ENCODE measurements around the gene FAXC.

FAXC gene

GRCh38 chr6:99241905-99242534 lies 107.5 kb downstream of the FAXC start:
- DNase-seq (no peak), ATAC-seq (replicated peaks) (no peak)
- H3K9me3 Mint-ChIP-seq, result peaks cover 0 to 3% of the 10 kb centered on the region in 2 donors
- no peak overlapping the region for H3K27ac Mint-ChIP-seq
- peaks cover 4 to 30% of the 10 kb centered on the region in 2 donors for H3K27me3 Mint-ChIP-seq
- H3K36me3 Mint-ChIP-seq, result no peaks in the 10 kb centered on the region
- no peak overlapping the region for H3K4me3 Mint-ChIP-seq
- H3K4me1 Mint-ChIP-seq, result no peaks in the 10 kb centered on the region

- Mint-ChIP-seq H3K4me1 (no peaks in the 10 kb centered on the region), H3K9me3 (no peaks in the 10 kb centered on the region), H3K27ac (no peak overlapping the region), H3K27me3 (peaks cover 17 to 35% of the 10 kb centered on the region in 2 donors), H3K4me3 (no peak overlapping the region), H3K36me3 (no peaks in the 10 kb centered on the region)
- DNase-seq (no peak), ATAC-seq (replicated peaks) (no peak)
These were observed 113.5 kb downstream of the FAXC start for GRCh38 chr6:99236010-99236409.

- no peak for DNase-seq
- peaks cover 0 to 2% of the 10 kb centered on the region in 2 donors for H3K9me3 Mint-ChIP-seq
- H3K27ac Mint-ChIP-seq, result no peak overlapping the region
- H3K36me3 Mint-ChIP-seq, result no peaks in the 10 kb centered on the region
- peaks cover 17 to 26% of the 10 kb centered on the region in 2 donors for H3K27me3 Mint-ChIP-seq
- no peaks in the 10 kb centered on the region for H3K4me1 Mint-ChIP-seq
- no peak overlapping the region for H3K4me3 Mint-ChIP-seq
- ATAC-seq (replicated peaks), result no peak
These were observed 116.3 kb downstream of the FAXC start for GRCh38 chr6:99233219-99233618.

GRCh38 chr6:99232056-99232455 lies 117.4 kb downstream of the FAXC start:
- Mint-ChIP-seq H3K4me3 (no peak overlapping the region), H3K4me1 (no peaks in the 10 kb centered on the region), H3K9me3 (peaks cover 0 to 4% of the 10 kb centered on the region in 2 donors), H3K27ac (no peak overlapping the region), H3K36me3 (no peaks in the 10 kb centered on the region), H3K27me3 (peaks cover 17 to 30% of the 10 kb centered on the region in 2 donors)
- ATAC-seq (replicated peaks) (no peak), DNase-seq (no peak)

GRCh38 chr6:99225172-99225571 lies 124.3 kb downstream of the FAXC start:
- Mint-ChIP-seq H3K27ac (no peak overlapping the region), H3K36me3 (no peaks in the 10 kb centered on the region), H3K9me3 (peaks cover 0 to 4% of the 10 kb centered on the region in 2 donors), H3K27me3 (peaks cover 0 to 12% of the 10 kb centered on the region in 2 donors), H3K4me1 (no peaks in the 10 kb centered on the region), H3K4me3 (no peak overlapping the region)
- ATAC-seq (replicated peaks) (no peak), DNase-seq (no peak)
